Naive thymus-derived CD4-positive, alpha-beta T cell (primary cell): ENCODE results near the gene RFWD3. TPM values are rescaled to one million over a fixed set of nuclear protein-coding genes. Genes with fewer than 3 reads are reported as not detected.

Experiments used
- ATAC-seq: fragments of 150-1000 bp; cut with Tn5 transposase; 2 replicates; pipeline ENCODE4 v1.10.0; 2021; ENCODE audit warnings: mild to moderate bottlenecking, moderate library complexity
- CTCF ChIA-PET: fragments of 350-600 bp; sonication (Branson Sonifier 250); formaldehyde crosslinking; loops from one replicate; lab custom pipeline; 2021; ENCODE audit warnings: antibody characterized with exemption; lab: Charles Lee
- POLR2A ChIA-PET: fragments of 350-600 bp; sonication (Branson Sonifier 250); formaldehyde crosslinking; loops from one replicate; lab custom pipeline; 2021; ENCODE audit warnings: antibody characterized with exemption, inconsistent platforms; lab: Charles Lee
- DNase-seq, 9 donors: peaks; one replicate each; pipeline versions ENCODE4 v3.0.0 to v3.0.0-alpha.2; 2020 to 2022; ENCODE audit warnings: mixed read lengths in 1 of 9
- H3K27ac ChIP-seq: one replicate; pipeline ENCODE4 v1.7.0; 2013; ENCODE audit warnings: mild to moderate bottlenecking, low read depth, low read length, moderate library complexity
- H3K27me3 ChIP-seq, 2 donors: one replicate each; pipeline ENCODE4 v1.7.0; 2013; ENCODE audit warnings: low read length in 2 of 2, mild to moderate bottlenecking in 2 of 2, moderate library complexity in 2 of 2; ENCODE audit not compliant: control insufficient read depth in 2 of 2, insufficient read depth in 2 of 2
- H3K36me3 ChIP-seq, 3 experiments: 1 replicate in 2 of 3; 2 replicates in 1 of 3; pipeline ENCODE4 v1.7.0; 2013; ENCODE audit warnings: low read length in 3 of 3, mild to moderate bottlenecking in 3 of 3, moderate library complexity in 1 of 3; ENCODE audit not compliant: insufficient read depth in 3 of 3, control insufficient read depth in 2 of 3
- H3K4me1 ChIP-seq, 2 donors: one replicate each; pipeline ENCODE4 v1.7.0; 2013; ENCODE audit warnings: low read length in 2 of 2, mild to moderate bottlenecking in 2 of 2, moderate library complexity in 1 of 2; ENCODE audit not compliant: control insufficient read depth in 2 of 2, insufficient read depth in 2 of 2
- H3K4me3 ChIP-seq: 2 replicates; pipeline ENCODE4 v1.7.0; 2013; ENCODE audit warnings: mild to moderate bottlenecking, low read length
- H3K9me3 ChIP-seq, 3 experiments: 1 replicate in 2 of 3; 2 replicates in 1 of 3; pipeline ENCODE4 v1.7.0; 2013; ENCODE audit warnings: low read length in 3 of 3; ENCODE audit not compliant: control insufficient read depth in 2 of 3
- H3K27ac Mint-ChIP-seq, 9 donors: one replicate each; pipeline ENCODE4 v1.8.0; 2020 to 2022; ENCODE audit warnings: mixed read lengths in 9 of 9, mild to moderate bottlenecking in 8 of 9, moderate library complexity in 5 of 9, inconsistent platforms in 2 of 9
- H3K27me3 Mint-ChIP-seq, 5 donors: one replicate each; pipeline ENCODE4 v1.8.0; 2021 to 2022; ENCODE audit warnings: mixed read lengths in 5 of 5, mild to moderate bottlenecking in 1 of 5
- H3K36me3 Mint-ChIP-seq, 5 donors: one replicate each; pipeline ENCODE4 v1.8.0; 2020 to 2022; ENCODE audit warnings: mixed read lengths in 5 of 5, mild to moderate bottlenecking in 3 of 5, inconsistent platforms in 1 of 5
- H3K4me1 Mint-ChIP-seq, 7 donors: one replicate each; pipeline ENCODE4 v1.8.0; 2020 to 2022; ENCODE audit warnings: mixed read lengths in 7 of 7, mild to moderate bottlenecking in 3 of 7, inconsistent platforms in 1 of 7
- H3K4me3 Mint-ChIP-seq, 10 donors: one replicate each; pipeline ENCODE4 v1.8.0; 2020 to 2022; ENCODE audit warnings: mild to moderate bottlenecking in 10 of 10, mixed read lengths in 10 of 10, moderate library complexity in 6 of 10, inconsistent platforms in 2 of 10
- H3K9me3 Mint-ChIP-seq, 11 donors: one replicate each; pipeline ENCODE4 v1.8.0; 2020 to 2022; ENCODE audit warnings: mixed read lengths in 11 of 11, mild to moderate bottlenecking in 4 of 11, inconsistent platforms in 1 of 11, moderate library complexity in 1 of 11
- intact Hi-C, 2 donors: fragments of 100-400 bp; cut with micrococcal nuclease; formaldehyde crosslinking; loops; one replicate each; pipeline ENCODE4 v1.15.1; 2023
- polyA plus RNA-seq, 2 donors: library from polyadenylated mRNA; unstranded; fragments of 300-500 nt; fragmentation: Illumina TruSeq; gene quantifications; one replicate each; pipeline ENCODE4 v1.2.3, GENCODE V29; 2021
- total RNA-seq, 6 experiments: library from RNA in 5 of 6; stranded (reverse) in 5 of 6; gene quantifications; 1 replicate in 5 of 6; 2 replicates in 1 of 6; pipeline ENCODE4 v1.2.3 and lab custom pipeline; 2021 to 2026

The RFWD3 gene
- 10 to 100 TPM; 39.3 to 88.0 (median 56.9) TPM for total RNA-seq
- 10 to 100 TPM; 16.9 to 29.9 TPM for polyA plus RNA-seq
- 47.7 reads per million, percentile 70 among the genes with 10 or more reads in this experiment for total RNA-seq (lab: John Stamatoyannopoulos, UW)

GRCh38 chr16:74666425-74667254 lies at the start of gene RFWD3:
RFWD3 (minus strand) TSS chr16:74666877; CDS start chr16:74661449, 5,428 bp downstream.
- Mint-ChIP-seq H3K27me3 (peaks cover 0 to 2% (median 0%) of the 10 kb centered on the region in 5 donors), H3K4me1 (peaks cover 26 to 48% (median 44%) of the 10 kb centered on the region in 7 donors), H3K36me3 (peaks cover 5 to 33% (median 15%) of the 10 kb centered on the region in 5 donors), H3K9me3 (peaks cover 0 to 5% (median 0%) of the 10 kb centered on the region in 11 donors), H3K27ac (peak within 1 kb of the TSS; percentile 92 to 97 (median 95)), H3K4me3 (peak within 1 kb of the TSS; percentile 87 to 98 (median 95))
- Histone ChIP-seq H3K4me3 (peak within 1 kb of the TSS; percentile 89), H3K4me1 (peaks cover 0 to 10% of the 10 kb centered on the region in 2 donors), H3K36me3 (peaks cover 0 to 32% (median 8%) of the 10 kb centered on the region in 3 experiments), H3K27me3 (no peaks in the 10 kb centered on the region), H3K9me3 (no peaks in the 10 kb centered on the region), H3K27ac (peak within 1 kb of the TSS; percentile 86)
- intact Hi-C loops, result loop anchor here (1.0 to 10.0 kb wide), 14 partner anchors 30 to 982 kb away; partner anchors contain the start of genes CFDP1 (in 2 of the 2), GLG1 (in 2 of the 2), MLKL (in 2 of the 2) and PSMD7 (in 2 of the 2)
- ATAC-seq (peak; percentile 100), DNase-seq (peak; percentile 80 to 99 (median 97))
- CTCF ChIA-PET, result no interaction called here
- POLR2A ChIA-PET, result interaction anchor here (0.6 to 2.5 kb wide), 14 partner anchors 12 to 981 kb away, joined by 3 to 18 read pairs (median 4); partner anchors contain the start of genes GLG1, KARS1, MLKL and TERF2IP

GRCh38 chr16:74716355-74716754 lies 49.7 kb upstream of the RFWD3 start:
- no peaks in the 10 kb centered on the region for H3K9me3 Mint-ChIP-seq
- no peak for DNase-seq
- ATAC-seq, result no peak
- no peak overlapping the region for H3K27ac Mint-ChIP-seq
- Histone ChIP-seq H3K27me3 (no peaks in the 10 kb centered on the region), H3K9me3 (no peaks in the 10 kb centered on the region), H3K36me3 (no peaks in the 10 kb centered on the region), H3K27ac (no peak overlapping the region), H3K4me1 (no peaks in the 10 kb centered on the region), H3K4me3 (no peak overlapping the region)
- intact Hi-C loops, result no loop called here
- CTCF ChIA-PET, result no interaction called here
- no peaks in the 10 kb centered on the region for H3K4me1 Mint-ChIP-seq
- H3K4me3 Mint-ChIP-seq, result no peak overlapping the region
- no peaks in the 10 kb centered on the region for H3K27me3 Mint-ChIP-seq
- no peaks in the 10 kb centered on the region for H3K36me3 Mint-ChIP-seq
- POLR2A ChIA-PET, result no interaction called here

GRCh38 chr16:74713876-74714275 lies 47.2 kb upstream of the RFWD3 start:
- Mint-ChIP-seq H3K4me3 (no peak overlapping the region), H3K36me3 (no peaks in the 10 kb centered on the region), H3K27me3 (no peaks in the 10 kb centered on the region), H3K27ac (peak overlapping the region in 1 of 9 donors; percentile 31), H3K4me1 (peaks cover 2 to 6% (median 6%) of the 10 kb centered on the region in 7 donors), H3K9me3 (no peaks in the 10 kb centered on the region)
- H3K27ac ChIP-seq, result no peak overlapping the region
- intact Hi-C loops, result no loop called here
- H3K36me3 ChIP-seq, result no peaks in the 10 kb centered on the region
- ChIA-PET CTCF (interaction anchor here (1.2 kb wide), 1 partner anchor 223 kb away, joined by 3 read pairs; no protein-coding TSS in a partner anchor), POLR2A (no interaction called here)
- DNase-seq (no peak), ATAC-seq (no peak)
- H3K4me1 ChIP-seq, result no peaks in the 10 kb centered on the region
- no peaks in the 10 kb centered on the region for H3K9me3 ChIP-seq
- no peaks in the 10 kb centered on the region for H3K27me3 ChIP-seq
- no peak overlapping the region for H3K4me3 ChIP-seq

GRCh38 chr16:74713325-74713724 lies 46.6 kb upstream of the RFWD3 start:
- intact Hi-C loops, result no loop called here
- POLR2A ChIA-PET, result no interaction called here
- no peaks in the 10 kb centered on the region for H3K36me3 Mint-ChIP-seq

GRCh38 chr16:74711938-74712337 lies 45.3 kb upstream of the RFWD3 start:
- H3K36me3 Mint-ChIP-seq, result no peaks in the 10 kb centered on the region
- POLR2A ChIA-PET, result no interaction called here
- CTCF ChIA-PET, result interaction anchor here (0.7 to 1.1 kb wide), 3 partner anchors 8 to 151 kb away, joined by 3 to 5 read pairs (median 4); no protein-coding TSS in a partner anchor
- no peak overlapping the region for H3K27ac Mint-ChIP-seq
- no peaks in the 10 kb centered on the region for H3K9me3 Mint-ChIP-seq
- intact Hi-C loops, result no loop called here
- ATAC-seq, result no peak
- Histone ChIP-seq H3K27me3 (no peaks in the 10 kb centered on the region), H3K27ac (no peak overlapping the region), H3K36me3 (no peaks in the 10 kb centered on the region), H3K9me3 (no peaks in the 10 kb centered on the region), H3K4me3 (no peak overlapping the region), H3K4me1 (no peaks in the 10 kb centered on the region)
- no peak for DNase-seq
- H3K4me3 Mint-ChIP-seq, result no peak overlapping the region
- peaks cover 0 to 6% (median 0%) of the 10 kb centered on the region in 5 donors for H3K27me3 Mint-ChIP-seq
- H3K4me1 Mint-ChIP-seq, result peaks cover 2 to 6% (median 6%) of the 10 kb centered on the region in 7 donors

More at GRCh38 chr16:74713325-74713724, 46.6 kb upstream of the RFWD3 start:
- H3K9me3 ChIP-seq, result no peaks in the 10 kb centered on the region
- CTCF ChIA-PET, result interaction anchor here (1.1 kb wide), 1 partner anchor 150 kb away, joined by 4 read pairs; no protein-coding TSS in a partner anchor
- no peaks in the 10 kb centered on the region for H3K27me3 ChIP-seq
- no peaks in the 10 kb centered on the region for H3K36me3 ChIP-seq
- Mint-ChIP-seq H3K27ac (no peak overlapping the region), H3K27me3 (peaks cover 0 to 3% (median 0%) of the 10 kb centered on the region in 5 donors), H3K9me3 (no peaks in the 10 kb centered on the region), H3K4me3 (no peak overlapping the region), H3K4me1 (peaks cover 2 to 6% (median 6%) of the 10 kb centered on the region in 7 donors)
- DNase-seq, result no peak
- no peaks in the 10 kb centered on the region for H3K4me1 ChIP-seq
- ATAC-seq, result no peak
- no peak overlapping the region for H3K4me3 ChIP-seq
- H3K27ac ChIP-seq, result no peak overlapping the region

GRCh38 chr16:74710401-74710800 lies 43.7 kb upstream of the RFWD3 start:
- H3K27ac ChIP-seq, result no peak overlapping the region
- H3K9me3 ChIP-seq, result no peaks in the 10 kb centered on the region
- Mint-ChIP-seq H3K4me1 (peaks cover 2 to 6% (median 6%) of the 10 kb centered on the region in 7 donors), H3K4me3 (no peak overlapping the region), H3K9me3 (no peaks in the 10 kb centered on the region), H3K27me3 (peaks cover 0 to 6% (median 0%) of the 10 kb centered on the region in 5 donors), H3K27ac (no peak overlapping the region), H3K36me3 (no peaks in the 10 kb centered on the region)
- intact Hi-C loops, result no loop called here
- no peak for DNase-seq
- H3K4me1 ChIP-seq, result no peaks in the 10 kb centered on the region
- no peak overlapping the region for H3K4me3 ChIP-seq
- no peaks in the 10 kb centered on the region for H3K36me3 ChIP-seq
- no peaks in the 10 kb centered on the region for H3K27me3 ChIP-seq
- ATAC-seq, result no peak
- CTCF ChIA-PET, result interaction anchor here (1.3 to 2.0 kb wide), 4 partner anchors 10 to 401 kb away, joined by 3 to 10 read pairs (median 9); partner anchors contain the start of gene MLKL
- POLR2A ChIA-PET, result interaction anchor here (2.1 kb wide), 1 partner anchor 9 kb away, joined by 11 read pairs; the partner anchor contains the start of gene MLKL
